Upper lobe of left lung (tissue), 4 donors: Measurements from ENCODE around the gene CNTNAP1.

Source experiments
- CTCF ChIP-seq, 6 experiments: fragments of 450-650 bp in 4 of 6; fragments of 200-600 bp in 2 of 6; sonication (generic) in 2 of 6; IDR thresholded peaks; one replicate each; pipeline ENCODE4 v1.5.1; 2016 to 2019; ENCODE audit warnings: antibody characterized with exemption in 6 of 6
- POLR2AphosphoS5 ChIP-seq, 2 donors: sonication (generic); formaldehyde crosslinking; IDR thresholded peaks; one replicate each; pipeline ENCODE4 v1.5.1; 2017; ENCODE audit warnings: antibody characterized with exemption in 2 of 2

- TF ChIP-seq CTCF (IDR thresholded peaks at IDR 0.05) (no peak), POLR2AphosphoS5 (IDR thresholded peaks at IDR 0.05) (no peak)
Measured at GRCh38 chr17:42748908-42749798, 66.8 kb downstream of the CNTNAP1 start.
